ENCODE data around the gene THSD7A.

- TF ChIP-seq CTCF (optimal IDR thresholded peaks at IDR 0.05 in 1 of 3, IDR thresholded peaks at IDR 0.05 in 1 of 3, conservative IDR thresholded peaks at IDR 0.05 in 1 of 3; ENCODE audit: extremely low read depth in 1 of 3, insufficient read depth in 2 of 3, low read length in 3 of 3) (no peak), EZH2 (IDR thresholded peaks at IDR 0.05; ENCODE audit: low read length) (no peak)
Observed at GRCh38 chr7:11630355-11630754, 201.6 kb downstream of the THSD7A start.

Measured in keratinocyte (primary cell).